SK-N-SH (cell line): ENCODE measurements around the gene ELMO1. TPM values are rescaled to one million over a fixed set of nuclear protein-coding genes. Genes with fewer than 3 reads are reported as not detected.

Experiments used
- CTCF ChIA-PET: fragments of 300-600, 350-600 bp; formaldehyde crosslinking; extraction: SDS; loops from one replicate; lab custom pipeline; 2021; lab: Yijun Ruan, JAX
- POLR2A ChIA-PET: fragments of 350-600 bp; sonication (Branson Sonifier 250); formaldehyde crosslinking; extraction: SDS; loops from one replicate; lab custom pipeline; 2020; ENCODE audit warnings: antibody characterized with exemption, inconsistent platforms; lab: Yijun Ruan, JAX
- DNase-seq: peaks from one replicate; pipeline ENCODE4 v3.0.0; 2012
- H2AFZ ChIP-seq: fragments of 200-600 bp; sonication (generic); 2 replicates; pipeline ENCODE4 v1.8.1; 2016; ENCODE audit warnings: antibody characterized with exemption, mild to moderate bottlenecking, low read depth
- H3F3A ChIP-seq: fragments of 200-600 bp; sonication (generic); replicated peaks from 2 replicates; pipeline ENCODE3; 2016; ENCODE audit warnings: antibody characterized with exemption, mild to moderate bottlenecking; ENCODE audit not compliant: insufficient read depth
- H3K27ac ChIP-seq, 2 experiments: fragments of 200-500 bp in 1 of 2; fragments of 200-600 bp in 1 of 2; sonication (Bioruptor generic) in 1 of 2; sonication (generic), shearing (Covaris generic) in 1 of 2; 2 replicates each; pipeline versions ENCODE4 v1.5.1 to v1.6.1; 2014 to 2016; ENCODE audit warnings: low read depth in 2 of 2, inconsistent platforms in 1 of 2, low read length in 1 of 2, mild to moderate bottlenecking in 1 of 2, mixed read lengths in 1 of 2
- H3K27me3 ChIP-seq: fragments of 200-600 bp; sonication (generic), shearing (Covaris generic); 2 replicates; pipeline ENCODE4 v1.6.1; 2016; ENCODE audit warnings: mixed run types; ENCODE audit not compliant: insufficient read depth
- H3K36me3 ChIP-seq, 2 experiments: fragments of 200-500 bp in 1 of 2; fragments of 200-600 bp in 1 of 2; sonication (Bioruptor generic) in 1 of 2; sonication (generic) in 1 of 2; replicated peaks in 1 of 2; 2 replicates each; pipeline versions ENCODE3 to v1.5.1; 2014 to 2016; ENCODE audit warnings: low read length in 1 of 2, mild to moderate bottlenecking in 1 of 2; ENCODE audit not compliant: insufficient read depth in 2 of 2, control insufficient read depth in 1 of 2
- H3K4me1 ChIP-seq, 2 experiments: fragments of 200-500 bp in 1 of 2; fragments of 200-600 bp in 1 of 2; sonication (Bioruptor generic) in 1 of 2; sonication (generic), shearing (Covaris generic) in 1 of 2; 2 replicates each; pipeline versions ENCODE4 v1.5.1 to v1.6.1; 2014 to 2016; ENCODE audit warnings: low read depth in 1 of 2, low read length in 1 of 2, mixed run types in 1 of 2; ENCODE audit not compliant: insufficient read depth in 2 of 2, control insufficient read depth in 1 of 2
- H3K4me2 ChIP-seq: fragments of 200-600 bp; sonication (generic), shearing (Covaris generic); 2 replicates; pipeline ENCODE4 v1.6.1; 2017; ENCODE audit warnings: mixed run types
- H3K4me3 ChIP-seq, 2 experiments: fragments of 200-500 bp in 1 of 2; fragments of 200-600 bp in 1 of 2; sonication (Bioruptor generic) in 1 of 2; sonication (generic), shearing (Covaris generic) in 1 of 2; 2 replicates each; pipeline versions ENCODE4 v1.5.1 to v1.8.1; 2014 to 2016; ENCODE audit warnings: low read depth in 2 of 2, inconsistent platforms in 1 of 2, low read length in 1 of 2, mild to moderate bottlenecking in 1 of 2, mixed read lengths in 1 of 2, moderate library complexity in 1 of 2
- H3K79me2 ChIP-seq: fragments of 200-600 bp; sonication (generic); 2 replicates; pipeline ENCODE4 v1.8.1; 2017; ENCODE audit warnings: mild to moderate bottlenecking; ENCODE audit not compliant: insufficient read depth
- H3K9ac ChIP-seq: fragments of 200-600 bp; sonication (generic); 2 replicates; pipeline ENCODE4 v1.6.1; 2017; ENCODE audit warnings: mixed run types
- H3K9me2 ChIP-seq: fragments of 200-600 bp; sonication (generic); 2 replicates; pipeline ENCODE4 v1.6.1; 2017; ENCODE audit warnings: mixed run types
- H3K9me3 ChIP-seq: fragments of 200-600 bp; sonication (generic); 2 replicates; pipeline ENCODE4 v1.6.1; 2017; ENCODE audit warnings: mixed run types, mild to moderate bottlenecking, moderate library complexity
- H4K20me1 ChIP-seq: fragments of 200-600 bp; sonication (generic); 2 replicates; pipeline ENCODE4 v1.6.1; 2017; ENCODE audit warnings: mild to moderate bottlenecking, mixed run types; ENCODE audit not compliant: insufficient read depth
- EP300 ChIP-seq, 2 experiments: IDR thresholded peaks; 2 replicates each; pipeline versions ENCODE4 v1.4.0 to v1.6.1; 2012; ENCODE audit warnings: borderline replicate concordance in 1 of 2, low read depth in 1 of 2, low read length in 1 of 2
- FOSL2 ChIP-seq: IDR thresholded peaks from 2 replicates; pipeline ENCODE4 v1.4.0; 2012; ENCODE audit warnings: low read depth, mild to moderate bottlenecking, moderate library complexity, borderline replicate concordance
- FOXM1 ChIP-seq: IDR thresholded peaks from 2 replicates; pipeline ENCODE4 v1.4.0; 2012; ENCODE audit warnings: low read depth, mild to moderate bottlenecking
- JUND ChIP-seq: IDR thresholded peaks from 2 replicates; pipeline ENCODE4 v1.4.0; 2012
- NRF1 ChIP-seq: IDR thresholded peaks from 2 replicates; pipeline ENCODE4 v1.6.1; 2012; ENCODE audit warnings: low read depth, mild to moderate bottlenecking, low read length
- RFX5 ChIP-seq: IDR thresholded peaks from 2 replicates; pipeline ENCODE4 v1.6.1; 2012; ENCODE audit warnings: mild to moderate bottlenecking, improper control_type of control experiment, low read length
- SIN3A ChIP-seq: IDR thresholded peaks from 2 replicates; pipeline ENCODE4 v1.6.1; 2012; ENCODE audit warnings: low read depth, mild to moderate bottlenecking, low read length, moderate library complexity, borderline replicate concordance
- TAF1 ChIP-seq: IDR thresholded peaks from 2 replicates; pipeline ENCODE4 v1.6.1; 2012; ENCODE audit warnings: low read depth, mild to moderate bottlenecking, low read length, moderate library complexity, borderline replicate concordance
- TCF12 ChIP-seq: IDR thresholded peaks from 2 replicates; pipeline ENCODE4 v1.4.0; 2012
- TEAD4 ChIP-seq: IDR thresholded peaks from 2 replicates; pipeline ENCODE4 v1.4.0; 2012; ENCODE audit warnings: mild to moderate bottlenecking, borderline replicate concordance; ENCODE audit not compliant: insufficient read depth
- YY1 ChIP-seq: IDR thresholded peaks from 2 replicates; pipeline ENCODE4 v1.4.0; 2012; ENCODE audit warnings: low read depth, mild to moderate bottlenecking
- WGBS: methylation state at CpG from one replicate; pipeline ENCODE4 v1.1.6; 2017; ENCODE audit warnings: low lambda C conversion rate; 5-methylcytosine and 5-hydroxymethylcytosine counted together
- polyA plus RNA-seq, 3 experiments: library from polyadenylated mRNA; depleted of rRNA; stranded (reverse); fragments of >200 nt; gene quantifications; 2 replicates each; pipeline ENCODE4 v1.2.3, GENCODE V29; 2012
- TF ChIP-seq, protein P1 (sequence below): IDR thresholded peaks from 2 replicates; pipeline ENCODE4; 2012
- TF ChIP-seq, protein P2 (sequence below): fragments of 150-350 bp; IDR thresholded peaks from 2 replicates; pipeline ENCODE4 v1.6.1; 2016; ENCODE audit warnings: mild to moderate bottlenecking, low read depth, low read length
- TF ChIP-seq, protein P3 (sequence below): IDR thresholded peaks from 2 replicates; pipeline ENCODE4 v1.4.0; 2012; ENCODE audit warnings: low read depth

ELMO1 gene
- polyA plus RNA-seq, 1 of the 3 experiments (the other 2 are of a cell fraction), result 0.64 TPM

DNA sequence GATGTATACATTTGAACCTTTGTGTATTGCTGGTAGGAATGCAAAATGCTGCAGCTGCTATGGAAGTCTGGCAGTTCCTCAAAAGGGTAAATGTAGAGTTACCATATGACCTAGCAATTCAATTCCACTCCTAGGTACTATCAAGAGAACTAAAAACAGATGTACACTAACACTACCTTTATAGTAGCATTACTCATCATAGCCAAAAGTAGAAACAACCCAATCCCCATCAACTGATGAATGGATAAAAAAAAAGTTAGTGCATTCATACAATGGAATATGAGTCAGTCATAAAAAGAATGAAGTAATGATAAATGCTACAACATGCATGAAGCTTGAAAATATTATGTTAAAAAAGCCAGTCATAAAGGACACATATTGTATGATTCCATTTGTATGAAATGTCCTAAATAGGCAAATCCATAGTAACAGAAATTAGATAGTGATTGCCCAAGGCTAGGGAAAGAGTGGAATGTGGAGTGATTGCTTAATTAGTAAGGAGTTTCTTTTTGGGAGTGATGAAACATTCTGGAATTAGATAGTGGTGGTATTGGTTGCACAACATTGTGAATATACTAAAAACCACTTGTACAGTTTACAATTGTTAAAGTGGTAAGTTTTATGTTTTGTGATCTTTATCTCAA lies 628.0 kb downstream of the ELMO1 start (continued):
- TF ChIP-seq RFX5, result no peak
- TF ChIP-seq EP300 (IDR thresholded peaks at IDR 0.05; ENCODE audit: borderline replicate concordance in 1 of 2, low read depth in 1 of 2, low read length in 1 of 2), result no peak
- TF ChIP-seq, protein P1, sequence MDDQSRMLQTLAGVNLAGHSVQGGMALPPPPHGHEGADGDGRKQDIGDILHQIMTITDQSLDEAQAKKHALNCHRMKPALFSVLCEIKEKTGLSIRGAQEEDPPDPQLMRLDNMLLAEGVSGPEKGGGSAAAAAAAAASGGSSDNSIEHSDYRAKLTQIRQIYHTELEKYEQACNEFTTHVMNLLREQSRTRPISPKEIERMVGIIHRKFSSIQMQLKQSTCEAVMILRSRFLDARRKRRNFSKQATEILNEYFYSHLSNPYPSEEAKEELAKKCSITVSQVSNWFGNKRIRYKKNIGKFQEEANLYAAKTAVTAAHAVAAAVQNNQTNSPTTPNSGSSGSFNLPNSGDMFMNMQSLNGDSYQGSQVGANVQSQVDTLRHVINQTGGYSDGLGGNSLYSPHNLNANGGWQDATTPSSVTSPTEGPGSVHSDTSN, result no peak

DNA sequence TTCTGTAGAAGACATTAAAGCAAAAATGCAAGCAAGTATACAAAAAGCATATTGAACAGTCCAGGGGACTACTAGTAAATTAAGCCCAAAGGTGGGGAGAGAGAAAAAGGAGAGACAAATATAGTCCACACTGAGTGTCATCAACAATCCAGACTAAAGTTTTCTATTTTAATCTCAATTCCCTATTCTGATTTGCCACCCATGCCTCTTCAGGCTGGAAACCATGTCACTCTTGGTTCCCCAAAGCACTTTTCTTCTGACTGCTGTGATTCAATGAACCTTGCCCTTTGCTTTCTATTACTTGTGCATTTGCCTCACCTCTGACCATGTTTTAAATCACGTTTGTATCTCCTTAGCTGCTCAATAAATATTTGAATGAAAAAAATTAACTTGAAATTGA lies 629.0 kb downstream of the ELMO1 start:
- Histone ChIP-seq H3K9me3 (peaks cover 7% of the 10 kb centered on the region; the same call in 1 of the 2 replicates), H3K9ac (no peak overlapping the region), H3K4me3 (no peak overlapping the region), H4K20me1 (no peaks in the 10 kb centered on the region), H2AFZ (no peak overlapping the region), H3K4me2 (no peak overlapping the region), H3K79me2 (no peaks in the 10 kb centered on the region), H3F3A (no peaks in the 10 kb centered on the region), H3K4me1 (no peaks in the 10 kb centered on the region), H3K27ac (no peak overlapping the region), H3K27me3 (no peaks in the 10 kb centered on the region), H3K9me2 (0 out of 2 replicates have a peak, but pooled peaks cover 5% of the 10 kb centered on the region), H3K36me3 (no peaks in the 10 kb centered on the region)
- no peak for DNase-seq
- TF ChIP-seq EP300 (IDR thresholded peaks at IDR 0.05; ENCODE audit: borderline replicate concordance in 1 of 2, low read depth in 1 of 2, low read length in 1 of 2) (no peak), JUND (no peak), TEAD4 (no peak), FOSL2 (no peak), TAF1 (no peak), FOXM1 (no peak), TCF12 (no peak), SIN3A (no peak), YY1 (no peak), NRF1 (no peak)
- TF ChIP-seq, protein P2, sequence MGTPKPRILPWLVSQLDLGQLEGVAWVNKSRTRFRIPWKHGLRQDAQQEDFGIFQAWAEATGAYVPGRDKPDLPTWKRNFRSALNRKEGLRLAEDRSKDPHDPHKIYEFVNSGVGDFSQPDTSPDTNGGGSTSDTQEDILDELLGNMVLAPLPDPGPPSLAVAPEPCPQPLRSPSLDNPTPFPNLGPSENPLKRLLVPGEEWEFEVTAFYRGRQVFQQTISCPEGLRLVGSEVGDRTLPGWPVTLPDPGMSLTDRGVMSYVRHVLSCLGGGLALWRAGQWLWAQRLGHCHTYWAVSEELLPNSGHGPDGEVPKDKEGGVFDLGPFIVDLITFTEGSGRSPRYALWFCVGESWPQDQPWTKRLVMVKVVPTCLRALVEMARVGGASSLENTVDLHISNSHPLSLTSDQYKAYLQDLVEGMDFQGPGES, result no peak
- TF ChIP-seq, protein P3, sequence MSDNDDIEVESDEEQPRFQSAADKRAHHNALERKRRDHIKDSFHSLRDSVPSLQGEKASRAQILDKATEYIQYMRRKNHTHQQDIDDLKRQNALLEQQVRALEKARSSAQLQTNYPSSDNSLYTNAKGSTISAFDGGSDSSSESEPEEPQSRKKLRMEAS, result no peak
- POLR2A ChIA-PET, result no interaction called here
- 29% methylated on average over 1 of the region's 1 CpG for WGBS
- CTCF ChIA-PET, result no interaction called here
